Prostate gland (tissue), 2 donors: ENCODE measurements around the gene NOTCH2.
"Not testable (repeated sequence)": the region's sequence is repeated elsewhere in the genome, so short reads cannot be mapped to it uniquely, and the experiment has no call there.

Source experiments
- POLR2A ChIP-seq: fragments of 450-650 bp; IDR thresholded peaks from one replicate; pipeline ENCODE4 v1.6.1; 2016; ENCODE audit warnings: antibody characterized with exemption, mild to moderate bottlenecking
- TF ChIP-seq, protein P1 (sequence below), 4 experiments: fragments of 200-600 bp in 2 of 4; fragments of 450-650 bp in 2 of 4; sonication (generic) in 2 of 4; IDR thresholded peaks; 1 replicate in 3 of 4; 2 replicates in 1 of 4; pipeline ENCODE4 v1.5.1; 2016 to 2019; ENCODE audit warnings: antibody characterized with exemption in 4 of 4, mild to moderate bottlenecking in 2 of 4, moderate library complexity in 2 of 4

DNA sequence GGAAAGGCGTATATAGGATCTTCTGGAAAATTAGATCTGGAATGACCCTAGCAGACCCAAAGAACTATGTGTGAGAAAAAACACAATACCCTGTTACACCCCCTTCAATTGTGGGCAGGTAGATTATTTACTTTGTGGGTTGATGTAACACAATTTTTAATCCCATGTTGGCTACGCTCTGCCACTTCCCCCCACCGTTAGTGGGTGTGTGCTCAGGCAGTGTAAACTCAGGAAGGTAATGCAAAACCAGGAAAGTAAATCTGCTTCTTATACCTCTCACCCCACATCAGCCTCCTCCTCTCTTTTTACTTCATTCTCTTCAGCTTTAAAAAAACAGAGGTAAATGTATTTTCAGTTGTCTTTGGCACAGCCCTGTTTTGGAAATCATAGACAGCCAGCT, 43.7 kb upstream of the NOTCH2 start:
- TF ChIP-seq, protein P1, sequence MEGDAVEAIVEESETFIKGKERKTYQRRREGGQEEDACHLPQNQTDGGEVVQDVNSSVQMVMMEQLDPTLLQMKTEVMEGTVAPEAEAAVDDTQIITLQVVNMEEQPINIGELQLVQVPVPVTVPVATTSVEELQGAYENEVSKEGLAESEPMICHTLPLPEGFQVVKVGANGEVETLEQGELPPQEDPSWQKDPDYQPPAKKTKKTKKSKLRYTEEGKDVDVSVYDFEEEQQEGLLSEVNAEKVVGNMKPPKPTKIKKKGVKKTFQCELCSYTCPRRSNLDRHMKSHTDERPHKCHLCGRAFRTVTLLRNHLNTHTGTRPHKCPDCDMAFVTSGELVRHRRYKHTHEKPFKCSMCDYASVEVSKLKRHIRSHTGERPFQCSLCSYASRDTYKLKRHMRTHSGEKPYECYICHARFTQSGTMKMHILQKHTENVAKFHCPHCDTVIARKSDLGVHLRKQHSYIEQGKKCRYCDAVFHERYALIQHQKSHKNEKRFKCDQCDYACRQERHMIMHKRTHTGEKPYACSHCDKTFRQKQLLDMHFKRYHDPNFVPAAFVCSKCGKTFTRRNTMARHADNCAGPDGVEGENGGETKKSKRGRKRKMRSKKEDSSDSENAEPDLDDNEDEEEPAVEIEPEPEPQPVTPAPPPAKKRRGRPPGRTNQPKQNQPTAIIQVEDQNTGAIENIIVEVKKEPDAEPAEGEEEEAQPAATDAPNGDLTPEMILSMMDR (IDR thresholded peaks at IDR 0.05) = not testable (repeated sequence)
- not testable (repeated sequence) for TF ChIP-seq POLR2A
